Measurements from ENCODE around the gene RAB11A. TPM values are rescaled to one million over a fixed set of nuclear protein-coding genes. Genes with fewer than 3 reads are reported as not detected.
A peak's percentile ranks its signal among the peaks of the same experiment; 100 is the strongest.

Gene RAB11A
- total and polyA plus RNA-seq, 2 experiments from 2014 or later, result 248 to 306 TPM

DNA sequence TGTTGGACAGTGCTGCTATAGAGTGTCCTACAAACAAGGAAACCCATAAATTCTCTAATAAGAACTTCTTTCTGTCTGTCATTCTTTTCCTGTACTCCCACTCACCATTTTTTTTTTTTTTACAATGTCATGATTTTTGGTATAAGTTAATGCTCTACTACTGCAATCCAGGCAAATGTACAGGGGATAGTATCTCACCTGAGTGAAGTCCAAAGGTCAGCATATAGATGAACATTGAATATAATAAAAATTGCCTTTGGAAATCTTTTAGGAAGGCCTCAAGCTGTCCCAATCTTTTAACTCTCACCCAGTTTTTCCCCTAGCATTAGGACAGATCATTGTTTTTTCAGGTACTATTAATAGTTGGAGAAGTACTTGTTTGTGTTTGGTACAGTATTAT lies 21.3 kb upstream of the RAB11A start:
- Histone ChIP-seq H3K27ac (peak overlapping the region; percentile 42), H3K4me3 (no peak overlapping the region), H2AFZ (no peak overlapping the region), H3K27me3 (no peaks in the 10 kb centered on the region), H3K36me3 (replicated peaks; ENCODE audit: insufficient read depth, low read depth) (no peaks in the 10 kb centered on the region), H3K4me1 (ENCODE audit: insufficient read depth) (no peaks in the 10 kb centered on the region), H3K79me2 (no peaks in the 10 kb centered on the region), H3K4me2 (no peak overlapping the region), H4K20me1 (ENCODE audit: insufficient read depth, poor library complexity, severe bottlenecking) (no peaks in the 10 kb centered on the region), H3K9me3 (ENCODE audit: low read depth) (no peaks in the 10 kb centered on the region), H3K9me2 (replicated peaks; ENCODE audit: insufficient read depth) (no peaks in the 10 kb centered on the region)
- TF ChIP-seq, protein P1, sequence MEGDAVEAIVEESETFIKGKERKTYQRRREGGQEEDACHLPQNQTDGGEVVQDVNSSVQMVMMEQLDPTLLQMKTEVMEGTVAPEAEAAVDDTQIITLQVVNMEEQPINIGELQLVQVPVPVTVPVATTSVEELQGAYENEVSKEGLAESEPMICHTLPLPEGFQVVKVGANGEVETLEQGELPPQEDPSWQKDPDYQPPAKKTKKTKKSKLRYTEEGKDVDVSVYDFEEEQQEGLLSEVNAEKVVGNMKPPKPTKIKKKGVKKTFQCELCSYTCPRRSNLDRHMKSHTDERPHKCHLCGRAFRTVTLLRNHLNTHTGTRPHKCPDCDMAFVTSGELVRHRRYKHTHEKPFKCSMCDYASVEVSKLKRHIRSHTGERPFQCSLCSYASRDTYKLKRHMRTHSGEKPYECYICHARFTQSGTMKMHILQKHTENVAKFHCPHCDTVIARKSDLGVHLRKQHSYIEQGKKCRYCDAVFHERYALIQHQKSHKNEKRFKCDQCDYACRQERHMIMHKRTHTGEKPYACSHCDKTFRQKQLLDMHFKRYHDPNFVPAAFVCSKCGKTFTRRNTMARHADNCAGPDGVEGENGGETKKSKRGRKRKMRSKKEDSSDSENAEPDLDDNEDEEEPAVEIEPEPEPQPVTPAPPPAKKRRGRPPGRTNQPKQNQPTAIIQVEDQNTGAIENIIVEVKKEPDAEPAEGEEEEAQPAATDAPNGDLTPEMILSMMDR (IDR thresholded peaks at IDR 0.05; ENCODE audit: poor library complexity), result no peak
- TF ChIP-seq EZH2 (IDR thresholded peaks at IDR 0.05; ENCODE audit: borderline replicate concordance) (no peak), EZH2phosphoT487 (IDR thresholded peaks at IDR 0.05; ENCODE audit: low read depth, severe bottlenecking, unreplicated experiment) (no peak)
- DNase-seq (ENCODE audit: low spot score), result no peak

- WGBS (ENCODE audit: low lambda C conversion rate, missing lambda C conversion rate), result 92% methylated on average over 5 of the region's 5 CpGs
- H3K79me2 ChIP-seq, result no peaks in the 10 kb centered on the region
- no peaks in the 10 kb centered on the region for H3K9me2 ChIP-seq (replicated peaks; ENCODE audit: insufficient read depth)
- no peak overlapping the region for H3K4me2 ChIP-seq
- no peak for DNase-seq (ENCODE audit: low spot score)
- TF ChIP-seq EZH2phosphoT487 (IDR thresholded peaks at IDR 0.05; ENCODE audit: low read depth, severe bottlenecking, unreplicated experiment) (no peak), EZH2 (IDR thresholded peaks at IDR 0.05; ENCODE audit: borderline replicate concordance) (no peak)
- TF ChIP-seq, protein P1 (IDR thresholded peaks at IDR 0.05; ENCODE audit: poor library complexity), result no peak
- H3K9me3 ChIP-seq (ENCODE audit: low read depth), result no peaks in the 10 kb centered on the region
- H3K36me3 ChIP-seq (replicated peaks; ENCODE audit: insufficient read depth, low read depth), result no peaks in the 10 kb centered on the region
- no peak overlapping the region for H2AFZ ChIP-seq
- H3K27me3 ChIP-seq, result no peaks in the 10 kb centered on the region
- no peak overlapping the region for H3K4me3 ChIP-seq
- no peaks in the 10 kb centered on the region for H3K4me1 ChIP-seq (ENCODE audit: insufficient read depth)
- no peak overlapping the region for H3K27ac ChIP-seq
- H4K20me1 ChIP-seq (ENCODE audit: insufficient read depth, poor library complexity, severe bottlenecking), result no peaks in the 10 kb centered on the region
These were observed 17.3 kb upstream of the RAB11A start for GRCh38 chr15:65851981-65852380.

DNA sequence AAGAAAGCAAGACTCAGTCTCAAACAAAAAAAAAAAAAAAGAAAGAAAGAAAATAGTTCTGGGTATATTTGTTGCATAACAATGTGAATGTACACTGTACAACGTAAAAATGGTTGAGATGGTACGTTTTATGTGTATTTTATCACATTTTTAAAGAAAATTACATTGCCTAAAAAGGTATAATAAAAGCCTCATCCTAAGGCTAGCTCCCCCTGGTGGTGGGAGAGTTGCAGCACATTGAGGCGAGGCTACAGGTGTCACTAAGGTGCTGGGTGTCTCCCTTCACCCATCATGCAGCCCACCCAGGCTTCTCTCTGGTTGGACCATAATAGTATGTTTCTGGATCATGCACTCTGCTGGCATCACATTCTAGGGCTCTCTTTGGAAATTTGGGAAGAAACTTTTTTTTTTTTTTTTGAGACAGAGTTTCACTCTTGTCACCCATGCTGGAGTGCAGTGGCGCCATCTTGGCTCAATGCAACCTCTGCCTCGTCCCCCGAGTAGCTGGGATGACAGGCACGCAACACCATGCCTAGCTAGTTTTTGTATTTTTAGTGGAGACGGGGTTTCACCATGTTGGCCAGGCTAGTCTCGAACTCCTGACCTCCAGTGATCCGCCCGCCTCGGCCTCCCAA lies 12.4 kb upstream of the RAB11A start:
- no peaks in the 10 kb centered on the region for H3K9me2 ChIP-seq (replicated peaks; ENCODE audit: insufficient read depth)
- no peak overlapping the region for H2AFZ ChIP-seq
- H3K79me2 ChIP-seq, result no peaks in the 10 kb centered on the region
- TF ChIP-seq, protein P1 (IDR thresholded peaks at IDR 0.05; ENCODE audit: poor library complexity), result peak; percentile 62
- no peak for TF ChIP-seq EZH2phosphoT487 (IDR thresholded peaks at IDR 0.05; ENCODE audit: low read depth, severe bottlenecking, unreplicated experiment)
- no peak for TF ChIP-seq EZH2 (IDR thresholded peaks at IDR 0.05; ENCODE audit: borderline replicate concordance)
- H4K20me1 ChIP-seq (ENCODE audit: insufficient read depth, poor library complexity, severe bottlenecking), result no peaks in the 10 kb centered on the region
- H3K4me3 ChIP-seq, result no peak overlapping the region
- no peaks in the 10 kb centered on the region for H3K27me3 ChIP-seq
- no peak overlapping the region for H3K4me2 ChIP-seq
- 72% methylated on average over 12 of the region's 12 CpGs for WGBS (ENCODE audit: low lambda C conversion rate, missing lambda C conversion rate)
- H3K36me3 ChIP-seq (replicated peaks; ENCODE audit: insufficient read depth, low read depth), result no peaks in the 10 kb centered on the region
- peak; percentile 68 for DNase-seq (ENCODE audit: low spot score)
- no peak overlapping the region for H3K27ac ChIP-seq
- no peaks in the 10 kb centered on the region for H3K9me3 ChIP-seq (ENCODE audit: low read depth)
- H3K4me1 ChIP-seq (ENCODE audit: insufficient read depth), result no peaks in the 10 kb centered on the region

Measured in hepatocyte (in vitro differentiated cells).